GM19467 (cell line): ENCODE results near the gene SERPINB8.
"Not testable (repeated sequence)": the region's sequence is repeated elsewhere in the genome, so short reads cannot be mapped to it uniquely, and the experiment has no call there.

Experiments
- ATAC-seq: cut with Tn5 transposase; IDR thresholded peaks from one replicate; pipeline ENCODE4 v1.9.1; 2021; ENCODE audit warnings: mild to moderate bottlenecking, moderate library complexity; ENCODE audit not compliant: unreplicated experiment

The SERPINB8 gene, protein sequence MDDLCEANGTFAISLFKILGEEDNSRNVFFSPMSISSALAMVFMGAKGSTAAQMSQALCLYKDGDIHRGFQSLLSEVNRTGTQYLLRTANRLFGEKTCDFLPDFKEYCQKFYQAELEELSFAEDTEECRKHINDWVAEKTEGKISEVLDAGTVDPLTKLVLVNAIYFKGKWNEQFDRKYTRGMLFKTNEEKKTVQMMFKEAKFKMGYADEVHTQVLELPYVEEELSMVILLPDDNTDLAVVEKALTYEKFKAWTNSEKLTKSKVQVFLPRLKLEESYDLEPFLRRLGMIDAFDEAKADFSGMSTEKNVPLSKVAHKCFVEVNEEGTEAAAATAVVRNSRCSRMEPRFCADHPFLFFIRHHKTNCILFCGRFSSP

DNA sequence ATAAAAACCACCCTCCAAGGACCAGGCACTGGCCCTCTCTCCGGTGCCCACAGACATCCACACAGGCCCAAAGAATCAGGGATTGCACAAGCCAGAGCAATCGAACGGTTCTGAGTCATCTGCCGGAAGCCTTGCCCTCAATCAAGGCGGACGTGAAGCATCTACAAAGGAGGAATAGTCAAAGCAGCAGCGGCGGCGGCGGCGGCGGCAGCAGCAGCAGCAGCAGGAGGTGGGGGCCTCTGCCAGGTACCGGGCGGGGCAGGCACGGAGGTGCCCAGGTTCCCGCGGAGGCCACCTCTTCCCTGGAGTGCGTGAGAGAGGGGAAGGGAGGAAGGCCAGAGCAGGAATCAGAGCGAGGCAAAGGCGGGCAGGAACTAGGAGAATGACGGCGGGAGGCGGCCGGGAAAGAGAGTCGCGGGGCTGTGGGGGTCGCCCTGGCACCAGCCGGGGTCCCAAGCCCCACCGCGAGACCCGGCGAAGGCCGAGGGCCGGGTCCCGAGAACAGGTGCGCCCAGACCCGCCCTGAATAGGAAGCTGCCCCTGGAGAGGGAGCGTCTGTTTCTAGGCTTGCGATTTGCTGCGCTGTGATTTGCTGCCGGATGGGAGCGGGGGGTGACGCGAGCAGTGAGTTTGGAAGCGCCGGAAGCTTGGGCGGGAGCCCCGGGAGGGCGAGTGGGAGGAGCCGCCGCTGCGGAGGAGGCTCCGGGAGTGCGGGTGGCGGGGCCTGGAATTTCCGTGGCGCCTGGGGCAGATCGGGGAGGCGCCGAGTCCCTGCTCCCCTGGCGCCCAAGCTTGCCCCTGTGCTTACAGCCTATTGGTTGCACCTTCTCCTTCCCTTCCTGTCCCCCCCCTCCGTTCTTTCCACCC is at the start of gene SERPINB8:
Gene SERPINB8 (plus strand): TSS at position 140 of the 867 bp plus-strand sequence. CDS start 8,228 bp downstream, outside the sequence.
- peak; percentile 93 for ATAC-seq

DNA sequence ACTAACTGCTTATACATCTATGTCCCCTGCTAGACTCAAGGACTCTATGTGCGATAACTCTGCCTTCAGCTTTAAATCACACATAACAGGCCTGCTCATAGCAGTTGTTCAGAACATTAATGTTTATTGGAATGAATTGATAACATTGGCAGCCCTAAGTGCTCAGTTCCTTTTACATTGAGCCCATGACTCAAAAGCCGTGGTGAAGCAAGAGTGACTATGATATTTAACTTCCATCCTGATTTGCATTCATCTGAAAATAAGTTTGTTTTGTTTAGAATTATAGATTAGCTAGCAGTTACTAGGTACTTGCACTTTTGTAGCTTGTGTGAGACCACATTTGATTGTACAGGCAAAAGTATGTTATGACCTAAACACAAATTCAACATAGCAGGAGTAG is 47.8 kb upstream of the SERPINB8 start:
- no peak for ATAC-seq

DNA sequence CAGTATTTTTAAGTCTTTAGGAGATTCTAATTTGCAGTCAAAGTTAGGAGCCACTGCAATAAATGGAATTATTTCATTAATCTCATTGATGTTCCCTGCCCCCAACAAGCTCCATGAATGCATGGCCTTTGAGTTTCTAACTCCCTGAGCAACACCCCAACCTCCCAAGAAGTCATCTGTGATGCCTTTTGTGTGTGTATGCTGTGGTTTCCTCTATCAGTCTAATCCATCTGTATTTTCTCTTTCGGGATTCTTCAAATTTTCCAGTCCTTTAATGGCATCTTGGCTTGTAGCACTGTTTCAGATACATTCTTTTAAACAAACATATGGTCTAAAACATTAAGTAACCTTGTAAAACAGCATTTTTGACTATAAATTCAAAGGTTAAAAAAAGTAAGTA is 45.3 kb upstream of the SERPINB8 start:
- no peak for ATAC-seq

GRCh38 chr18:63928331-63928730 is 41.5 kb upstream of the SERPINB8 start:
- ATAC-seq: no peak

DNA sequence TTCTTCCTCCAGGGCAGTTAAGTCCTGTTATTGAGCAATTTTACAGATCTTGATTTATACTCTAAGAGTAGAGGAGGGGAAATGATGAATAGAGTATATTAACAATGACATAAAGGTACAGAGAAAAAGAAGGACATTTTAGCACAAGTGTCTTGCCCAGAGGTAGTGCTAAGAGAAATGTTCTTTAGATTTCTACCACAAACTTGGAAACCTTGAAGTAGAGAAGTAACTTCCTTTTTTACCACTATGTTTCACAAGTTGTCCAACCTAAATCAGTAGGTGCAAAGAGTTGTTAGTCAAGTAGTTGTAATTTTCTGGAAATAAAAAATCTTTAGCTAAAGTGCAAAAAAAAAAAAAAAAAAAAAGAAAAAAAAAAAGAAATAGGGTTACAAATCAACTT is 40.5 kb upstream of the SERPINB8 start:
- ATAC-seq: not testable (repeated sequence)

DNA sequence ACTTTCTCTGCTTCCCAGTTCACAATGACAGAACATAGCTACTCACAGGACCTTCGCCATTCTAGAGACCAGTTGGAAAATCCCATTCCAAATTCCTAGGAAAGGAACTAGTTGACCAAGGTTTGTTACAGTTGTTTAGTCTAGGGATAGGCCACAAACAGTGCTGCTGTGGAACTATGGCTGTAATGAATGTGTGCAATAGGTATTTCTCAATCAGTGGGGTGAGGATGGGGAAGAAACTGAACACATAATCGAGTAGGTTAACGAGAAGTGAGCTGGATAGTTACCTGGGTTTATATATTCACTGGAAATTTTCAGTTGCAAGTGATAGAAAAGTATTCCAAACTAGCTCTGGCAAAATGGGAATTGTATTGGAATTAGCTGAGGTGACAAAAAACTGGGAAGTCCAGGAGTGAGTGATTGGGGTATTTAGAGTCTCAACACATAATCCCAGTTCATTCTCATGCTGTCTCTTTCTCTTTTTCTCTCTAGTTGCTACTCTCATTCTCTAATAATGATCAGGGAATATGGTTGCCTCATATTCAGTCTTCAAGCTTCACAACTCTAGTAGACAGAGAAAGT is 39.0 kb upstream of the SERPINB8 start:
- no peak for ATAC-seq

DNA sequence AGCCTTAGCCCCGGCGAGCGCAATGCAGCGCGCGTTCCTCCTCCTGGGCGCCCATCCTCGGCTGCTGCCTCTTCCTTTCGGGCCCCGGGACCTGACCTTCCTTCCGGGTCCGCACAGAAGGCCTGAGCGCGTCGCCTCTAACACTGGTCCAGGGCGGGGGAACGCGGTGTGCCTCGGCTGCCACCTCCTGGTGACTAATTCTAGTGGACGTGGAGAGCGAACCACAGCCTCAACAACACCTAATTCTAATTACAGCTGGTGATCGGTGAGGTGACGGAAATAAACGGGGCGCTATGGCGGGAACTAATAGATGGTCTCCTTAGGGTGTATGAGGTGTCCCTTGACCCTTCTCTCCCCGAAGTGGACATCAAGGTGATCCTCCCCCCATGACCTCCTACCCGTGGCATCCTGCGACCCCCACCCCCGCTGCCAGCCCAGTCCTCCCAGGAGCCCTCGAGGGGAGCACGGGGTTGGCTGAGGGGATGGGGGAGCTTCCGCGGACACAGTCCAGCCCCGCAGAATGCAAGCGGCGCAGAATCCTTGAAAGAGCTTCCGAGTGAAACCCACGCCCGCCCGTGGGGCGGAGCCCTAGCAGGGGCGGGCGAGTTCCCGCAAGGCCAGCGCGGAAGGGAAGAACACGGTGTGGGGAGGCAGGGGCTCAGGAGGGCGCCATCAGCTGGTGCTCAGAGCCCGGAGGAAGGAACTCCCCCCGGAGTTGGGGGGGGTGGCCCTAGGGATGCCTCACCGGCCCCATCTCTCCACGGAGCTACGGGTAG is 33.5 kb upstream of the SERPINB8 start:
- peak; percentile 99 for ATAC-seq

DNA sequence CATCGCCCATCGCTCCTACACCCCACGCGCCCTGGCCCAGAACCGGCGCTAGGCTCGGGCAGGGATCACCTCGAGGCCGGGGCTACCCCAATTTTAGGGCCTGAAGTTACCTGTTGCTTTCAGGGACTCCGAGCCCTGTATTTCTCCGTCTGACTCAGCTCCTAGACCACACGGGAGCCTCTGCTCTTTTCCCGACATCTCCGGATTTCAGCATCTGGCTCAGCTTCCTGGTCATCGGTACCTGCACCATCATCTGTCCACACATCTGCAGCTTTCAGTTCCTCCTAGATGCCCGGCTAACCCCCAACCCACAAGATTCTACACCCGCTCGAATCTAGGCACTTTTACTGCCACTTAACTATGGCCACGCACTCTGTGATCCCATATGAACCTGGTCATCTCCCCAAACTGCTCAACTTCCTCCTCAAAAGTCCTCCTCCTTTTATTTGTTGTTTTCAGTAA is 32.9 kb upstream of the SERPINB8 start:
- no peak for ATAC-seq

- ATAC-seq: no peak
Observed at GRCh38 chr18:63940008-63940407, 29.9 kb upstream of the SERPINB8 start.

- not testable (repeated sequence) for ATAC-seq
Observed at GRCh38 chr18:63940543-63941050, 29.3 kb upstream of the SERPINB8 start.

- ATAC-seq: no peak
Observed at GRCh38 chr18:63947051-63947790, 22.7 kb upstream of the SERPINB8 start.

DNA sequence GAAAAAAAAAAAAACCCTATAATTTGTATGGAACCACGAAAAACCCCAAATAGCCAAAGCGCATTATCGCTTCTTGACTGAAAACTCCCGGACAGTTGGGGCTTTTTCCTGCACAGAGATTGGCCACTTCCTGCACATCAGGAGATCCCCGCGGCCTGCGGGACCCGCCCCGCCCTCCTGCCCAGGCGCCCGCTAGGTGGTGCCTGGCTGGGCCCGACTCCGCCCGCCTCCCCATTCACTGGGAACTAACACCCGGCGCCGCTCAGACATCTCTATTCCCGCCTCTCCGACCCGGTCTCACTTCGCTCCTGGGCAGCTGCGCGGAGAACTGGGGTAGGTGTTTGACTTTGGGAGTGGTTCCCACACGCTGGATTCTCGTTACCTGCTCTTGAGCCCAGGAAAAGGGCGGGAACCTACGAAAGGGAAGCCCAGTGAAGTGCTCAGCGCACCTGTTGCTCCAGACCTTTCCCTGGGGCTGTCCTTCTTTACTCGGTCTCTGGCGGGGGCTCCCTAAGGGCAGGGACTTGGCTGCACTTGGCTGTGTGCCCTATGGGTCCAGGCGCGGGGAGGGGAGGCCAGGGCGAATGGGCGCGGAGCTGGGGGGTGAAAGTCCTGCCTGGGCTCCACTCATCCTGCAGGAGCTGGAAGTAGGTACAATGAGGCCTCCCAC is 20.7 kb upstream of the SERPINB8 start, which contains the start of gene HMSD:
Gene HMSD (plus strand): TSS at position 234 of the 670 bp plus-strand sequence. CDS start 4,155 bp downstream, outside the sequence.
- peak; percentile 92 for ATAC-seq

DNA sequence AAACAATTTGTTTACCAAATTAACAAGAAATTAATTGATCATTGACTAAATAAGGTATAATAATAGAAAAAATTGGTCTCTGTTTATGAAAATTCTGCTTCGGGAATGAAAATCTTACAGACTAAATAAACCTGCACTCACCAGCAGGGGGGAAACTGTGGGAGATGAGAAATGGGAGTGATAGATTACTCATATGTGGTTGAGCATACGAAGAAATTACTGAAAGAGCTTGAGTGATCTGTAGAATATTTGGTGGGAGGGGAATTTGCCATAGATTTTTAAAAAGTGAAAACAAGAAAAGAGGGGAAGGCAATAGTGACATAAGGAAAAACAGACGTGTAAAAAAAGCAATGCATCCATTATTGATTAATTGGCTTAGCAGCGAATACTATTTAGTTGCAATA is 18.6 kb upstream of the SERPINB8 start:
- peak; percentile 39 for ATAC-seq

GRCh38 chr18:63953811-63954210 is 16.1 kb upstream of the SERPINB8 start:
- ATAC-seq: no peak

DNA sequence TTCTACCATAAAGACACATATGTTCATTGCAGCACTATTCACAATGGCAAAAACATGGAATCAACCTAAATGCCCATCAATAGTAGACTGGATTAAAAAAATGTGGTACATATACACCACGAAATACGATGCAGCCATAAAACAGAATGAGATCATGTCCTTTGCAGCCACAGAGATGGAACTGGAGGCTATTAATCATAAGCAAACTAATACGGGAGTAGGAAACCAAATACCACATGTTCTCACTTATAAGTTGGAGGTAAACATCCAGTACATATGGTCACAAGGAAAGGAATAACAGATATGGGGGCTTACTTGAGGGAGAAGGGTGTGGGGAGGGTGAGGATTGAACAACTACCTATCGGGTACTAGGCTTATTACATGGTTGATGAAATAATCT is 13.1 kb upstream of the SERPINB8 start:
- ATAC-seq: no peak

GRCh38 chr18:63960891-63961290 is 9.0 kb upstream of the SERPINB8 start:
- no peak for ATAC-seq

DNA sequence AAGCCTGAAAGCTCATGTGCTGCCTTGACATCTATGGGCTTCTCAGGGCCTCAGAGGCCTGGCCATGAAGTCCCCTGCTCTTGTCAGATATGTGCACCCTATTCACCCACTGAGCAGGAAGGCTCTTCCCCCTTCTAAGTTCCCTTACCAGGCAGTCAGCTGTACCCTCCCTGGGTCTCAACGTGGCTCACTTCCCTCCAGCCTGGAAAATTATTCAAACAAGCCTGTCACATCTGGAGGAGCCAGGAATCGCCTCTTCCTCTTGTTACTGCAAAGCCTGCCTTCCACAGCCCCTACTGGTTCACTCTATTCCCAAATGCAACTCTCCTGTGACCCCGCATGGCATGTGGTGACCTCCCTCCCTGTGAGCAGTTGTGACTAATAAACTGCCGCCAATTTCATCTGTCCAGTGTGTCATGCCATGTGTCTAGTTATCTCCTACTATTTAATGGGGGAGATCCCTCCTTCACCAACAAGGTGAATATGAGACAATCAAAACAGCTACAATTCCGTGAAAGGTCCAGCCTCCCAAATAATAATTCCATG is 8.4 kb upstream of the SERPINB8 start:
- no peak for ATAC-seq

DNA sequence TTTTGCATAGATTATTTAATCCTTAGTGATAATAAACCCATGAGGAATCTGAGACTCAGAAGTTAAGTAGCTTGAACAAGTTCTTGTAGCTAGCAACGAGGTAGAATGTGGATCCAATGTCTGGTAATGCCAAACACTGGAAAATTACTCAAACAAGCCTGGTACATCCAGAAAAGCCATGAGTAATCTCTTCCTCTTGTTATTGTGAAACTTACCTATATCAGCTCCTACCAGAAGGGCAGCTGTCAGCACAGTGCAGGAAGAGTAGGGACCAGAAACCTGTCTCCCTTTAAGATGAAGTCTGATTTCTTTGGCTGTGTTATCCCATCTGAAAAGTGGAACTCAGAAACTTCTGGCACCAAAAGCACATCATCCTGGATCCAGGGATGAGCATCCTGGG is 7.7 kb upstream of the SERPINB8 start:
- ATAC-seq: no peak
